H9 (cell line): ENCODE data around the gene USP21. TPM values are rescaled to one million over a fixed set of nuclear protein-coding genes. Genes with fewer than 3 reads are reported as not detected.
A peak's percentile ranks its signal among the peaks of the same experiment; 100 is the strongest.

Source experiments
- DNase-seq: peaks from one replicate; pipeline ENCODE4 v3.0.0-alpha.2; 2017
- H2AFZ ChIP-seq: one replicate; pipeline ENCODE4 v1.6.1; 2013; ENCODE audit warnings: mild to moderate bottlenecking, low read length, control low read depth, moderate library complexity
- H2AK5ac ChIP-seq: 2 replicates; pipeline ENCODE4 v1.6.1; 2013; ENCODE audit warnings: low read length, control low read depth, mixed read lengths; ENCODE audit not compliant: insufficient read length
- H2BK120ac ChIP-seq: one replicate; pipeline ENCODE4 v1.6.1; 2013; ENCODE audit warnings: low read depth, mild to moderate bottlenecking, low read length, control low read depth, inconsistent platforms; ENCODE audit not compliant: poor library complexity, severe bottlenecking
- H2BK12ac ChIP-seq: 2 replicates; pipeline ENCODE4 v1.6.1; 2013; ENCODE audit warnings: low read length, control low read depth, mixed read lengths, low read depth; ENCODE audit not compliant: insufficient read length
- H2BK15ac ChIP-seq: 2 replicates; pipeline ENCODE4 v1.6.1; 2013; ENCODE audit warnings: low read depth, low read length, control low read depth
- H2BK20ac ChIP-seq: one replicate; pipeline ENCODE4 v1.6.1; 2013; ENCODE audit warnings: low read depth, mild to moderate bottlenecking, low read length, control low read depth, inconsistent platforms; ENCODE audit not compliant: poor library complexity, severe bottlenecking
- H2BK5ac ChIP-seq: 2 replicates; pipeline ENCODE4 v1.6.1; 2013; ENCODE audit warnings: low read length, control low read depth, mixed read lengths; ENCODE audit not compliant: insufficient read length
- H3K14ac ChIP-seq: 2 replicates; pipeline ENCODE4 v1.6.1; 2013; ENCODE audit warnings: low read length, control low read depth; ENCODE audit not compliant: insufficient read depth
- H3K18ac ChIP-seq: 2 replicates; pipeline ENCODE4 v1.6.1; 2013; ENCODE audit warnings: low read depth, mild to moderate bottlenecking, mixed read lengths, low read length, control low read depth; ENCODE audit not compliant: insufficient read length
- H3K23ac ChIP-seq: 2 replicates; pipeline ENCODE4 v1.6.1; 2013; ENCODE audit warnings: low read length, control low read depth, mixed read lengths, low read depth; ENCODE audit not compliant: insufficient read length
- H3K23me2 ChIP-seq: 2 replicates; pipeline ENCODE4 v1.6.1; 2013; ENCODE audit warnings: low read depth, mild to moderate bottlenecking, mixed read lengths, low read length, control low read depth; ENCODE audit not compliant: insufficient read length, poor library complexity, severe bottlenecking
- H3K27ac ChIP-seq: 2 replicates; pipeline ENCODE4 v1.5.1; 2013; ENCODE audit warnings: low read length, control low read depth, mixed read lengths, low read depth; ENCODE audit not compliant: insufficient read length
- H3K27me3 ChIP-seq: 2 replicates; pipeline ENCODE4 v1.6.1; 2013; ENCODE audit warnings: low read length, control low read depth, inconsistent platforms; ENCODE audit not compliant: insufficient read depth
- H3K4ac ChIP-seq: 2 replicates; pipeline ENCODE4 v1.6.1; 2013; ENCODE audit warnings: low read depth, mild to moderate bottlenecking, control low read depth, inconsistent platforms, low read length, moderate library complexity
- H3K4me1 ChIP-seq: 2 replicates; pipeline ENCODE4 v1.6.1; 2013; ENCODE audit warnings: low read length, control low read depth, inconsistent platforms; ENCODE audit not compliant: insufficient read depth
- H3K4me2 ChIP-seq: 2 replicates; pipeline ENCODE4 v1.6.1; 2013; ENCODE audit warnings: low read length, control low read depth, mixed read lengths; ENCODE audit not compliant: insufficient read length, insufficient read depth
- H3K56ac ChIP-seq: 2 replicates; pipeline ENCODE4 v1.6.1; 2013; ENCODE audit warnings: low read depth, mild to moderate bottlenecking, mixed read lengths, low read length, control low read depth; ENCODE audit not compliant: insufficient read length
- H3K79me1 ChIP-seq: 2 replicates; pipeline ENCODE4 v1.6.1; 2013; ENCODE audit warnings: low read depth, mild to moderate bottlenecking, moderate library complexity, low read length, control low read depth, inconsistent platforms; ENCODE audit not compliant: insufficient read depth, poor library complexity, severe bottlenecking
- H3K79me2 ChIP-seq: 2 replicates; pipeline ENCODE4 v1.6.1; 2013; ENCODE audit warnings: low read length, control low read depth, inconsistent platforms; ENCODE audit not compliant: insufficient read depth
- H3K9ac ChIP-seq: 2 replicates; pipeline ENCODE4 v1.6.1; 2013; ENCODE audit warnings: low read length, control low read depth, mixed read lengths; ENCODE audit not compliant: insufficient read length; ENCODE audit errors: extremely low read depth
- H3K9me3 ChIP-seq: one replicate; pipeline ENCODE4 v1.6.1; 2013; ENCODE audit warnings: low read depth, low read length, inconsistent platforms; ENCODE audit not compliant: control insufficient read depth
- H3T11ph ChIP-seq: one replicate; pipeline ENCODE4 v1.6.1; 2013; ENCODE audit warnings: mild to moderate bottlenecking, low read length, control low read depth, inconsistent platforms
- H4K20me1 ChIP-seq: one replicate; pipeline ENCODE4 v1.6.1; 2013; ENCODE audit not compliant: control insufficient read depth, insufficient read length, insufficient read depth
- H4K5ac ChIP-seq: 2 replicates; pipeline ENCODE4 v1.6.1; 2013; ENCODE audit warnings: low read depth, mild to moderate bottlenecking, mixed read lengths, low read length, control low read depth; ENCODE audit not compliant: insufficient read length
- H4K8ac ChIP-seq: replicated peaks from 2 replicates; pipeline ENCODE4 v1.6.1; 2013; ENCODE audit warnings: low read length, control low read depth, mixed read lengths, low read depth; ENCODE audit not compliant: insufficient read length
- H4K91ac ChIP-seq: 2 replicates; pipeline ENCODE4 v1.6.1; 2013; ENCODE audit warnings: low read depth, mild to moderate bottlenecking, moderate library complexity, mixed read lengths, low read length, control low read depth; ENCODE audit not compliant: insufficient read length
- H3K27ac Mint-ChIP-seq, 3 experiments: 2 replicates in 2 of 3; 3 replicates in 1 of 3; pipeline ENCODE4 v1.8.0; 2020 to 2021; ENCODE audit warnings: mixed read lengths in 3 of 3, mild to moderate bottlenecking in 1 of 3, moderate library complexity in 1 of 3
- H3K27me3 Mint-ChIP-seq: 2 replicates; pipeline ENCODE4 v1.8.0; 2021; ENCODE audit warnings: low read depth, mild to moderate bottlenecking, moderate library complexity, mixed read lengths
- H3K36me3 Mint-ChIP-seq, 3 experiments: 2 replicates in 2 of 3; 3 replicates in 1 of 3; pipeline ENCODE4 v1.8.0; 2020 to 2021; ENCODE audit warnings: low read depth in 3 of 3, mixed read lengths in 3 of 3; ENCODE audit not compliant: insufficient read depth in 1 of 3
- H3K4me1 Mint-ChIP-seq, 2 experiments: 2 replicates each; pipeline ENCODE4 v1.8.0; 2020; ENCODE audit warnings: mixed read lengths in 2 of 2
- H3K4me3 Mint-ChIP-seq, 2 experiments: 2 replicates in 1 of 2; 3 replicates in 1 of 2; pipeline ENCODE4 v1.8.0; 2020 to 2021; ENCODE audit warnings: mild to moderate bottlenecking in 2 of 2, mixed read lengths in 2 of 2, moderate library complexity in 1 of 2
- H3K9me3 Mint-ChIP-seq, 2 experiments: 2 replicates in 1 of 2; 3 replicates in 1 of 2; pipeline ENCODE4 v1.8.0; 2020; ENCODE audit warnings: mild to moderate bottlenecking in 2 of 2, mixed read lengths in 2 of 2, moderate library complexity in 1 of 2
- CTCF ChIP-seq: fragments of 200-600 bp; sonication (generic); conservative IDR thresholded peaks from 3 replicates; pipeline ENCODE4 v1.8.0; 2021; ENCODE audit warnings: antibody characterized with exemption, mild to moderate bottlenecking
- WGBS: extraction: QIAGEN DNeasy Blood & Tissue Kit; methylation state at CpG from one replicate; pipeline ENCODE4 v1.1.7; 2013; ENCODE audit warnings: missing lambda C conversion rate, low lambda C conversion rate, mixed read lengths; ENCODE audit not compliant: insufficient read length; ENCODE audit errors: extremely low coverage; 5-methylcytosine and 5-hydroxymethylcytosine counted together
- total RNA-seq: library from RNA; stranded (reverse); gene quantifications from 2 replicates; pipeline ENCODE4 v1.2.1, GENCODE V29; 2021

The USP21 gene
- total RNA-seq, 1 experiment from 2014 or later = 17.9 TPM

DNA sequence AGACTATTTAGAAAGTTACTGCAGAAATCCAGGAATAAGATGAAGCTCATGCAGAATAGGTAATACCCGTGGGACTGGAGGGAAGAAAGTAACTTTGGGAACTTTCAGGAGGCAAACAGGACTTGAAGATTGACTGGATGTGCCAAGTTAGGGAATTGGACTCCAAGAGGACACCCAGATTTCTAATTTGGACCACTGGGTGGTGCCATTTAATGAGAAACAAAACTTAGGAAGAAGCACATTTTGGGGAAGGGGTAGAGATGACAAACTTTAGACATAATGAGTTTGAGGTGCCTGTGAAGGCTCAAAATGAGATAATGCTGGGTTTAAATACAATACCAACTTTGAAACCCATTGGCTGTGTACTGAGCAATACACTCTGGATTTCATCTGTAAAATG is 21.3 kb downstream of the USP21 start:
- Histone ChIP-seq H2BK20ac (no peak overlapping the region), H3K18ac (no peak overlapping the region), H3K27me3 (no peaks in the 10 kb centered on the region), H4K91ac (no peak overlapping the region), H2AK5ac (no peak overlapping the region), H3K4me2 (no peak overlapping the region), H3K14ac (no peak overlapping the region), H4K20me1 (peaks cover 3% of the 10 kb centered on the region), H2BK12ac (no peak overlapping the region), H3K9ac (no peak overlapping the region), H3K23ac (no peak overlapping the region), H3T11ph (no peak overlapping the region), H4K5ac (no peak overlapping the region), H3K27ac (no peak overlapping the region), H2BK5ac (no peak overlapping the region), H4K8ac (no peak overlapping the region), H3K79me1 (no peaks in the 10 kb centered on the region), H3K23me2 (peaks cover 6% of the 10 kb centered on the region), H2BK120ac (no peak overlapping the region), H3K79me2 (no peaks in the 10 kb centered on the region), H3K4me1 (no peaks in the 10 kb centered on the region; the same call in 1 of the 2 replicates), H3K9me3 (no peaks in the 10 kb centered on the region), H2BK15ac (no peak overlapping the region), H3K56ac (no peak overlapping the region), H3K4ac (no peak overlapping the region), H2AFZ (no peak overlapping the region)
- DNase-seq = no peak
- Mint-ChIP-seq H3K27me3 (peaks cover 5% of the 10 kb centered on the region), H3K4me3 (no peak overlapping the region), H3K9me3 (no peaks in the 10 kb centered on the region), H3K4me1 (peaks cover 24 to 27% of the 10 kb centered on the region in 2 experiments), H3K36me3 (peaks cover 0 to 6% (median 2%) of the 10 kb centered on the region in 3 experiments; a peak in 5 of 7 replicates), H3K27ac (no peak overlapping the region)
- TF ChIP-seq CTCF = peak; percentile 60; the same call in 2 of the 3 replicates
- no CpG with 5 or more reads among the region's 1 CpG for WGBS
